GM18873 (cell line): ENCODE data around the gene NCKAP5.

Experiments used
- ATAC-seq: cut with Tn5 transposase; IDR thresholded peaks from one replicate; pipeline ENCODE4 v1.9.1; 2021; ENCODE audit warnings: mild to moderate bottlenecking, moderate library complexity, moderate number of reproducible peaks; ENCODE audit not compliant: unreplicated experiment, low FRiP score

NCKAP5 gene

DNA sequence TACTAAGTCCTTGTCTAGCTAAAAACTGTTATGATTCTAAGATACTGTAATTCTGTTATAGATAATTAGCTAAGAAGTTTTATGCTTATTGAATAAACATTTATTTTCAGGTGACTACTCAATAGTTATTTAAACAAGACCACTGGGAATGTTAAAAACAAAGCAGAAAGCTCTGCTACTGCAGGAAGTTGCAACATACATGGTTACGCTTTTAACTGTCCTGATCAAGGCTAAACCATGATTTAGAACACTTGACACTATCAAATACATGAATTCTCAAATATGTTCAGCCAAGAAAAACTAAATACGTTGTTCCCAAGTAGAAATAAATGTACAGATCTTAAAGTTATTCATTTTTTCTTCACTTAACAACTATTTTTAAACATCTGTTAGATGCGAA is 263.9 kb downstream of the NCKAP5 start:
- ATAC-seq = no peak

DNA sequence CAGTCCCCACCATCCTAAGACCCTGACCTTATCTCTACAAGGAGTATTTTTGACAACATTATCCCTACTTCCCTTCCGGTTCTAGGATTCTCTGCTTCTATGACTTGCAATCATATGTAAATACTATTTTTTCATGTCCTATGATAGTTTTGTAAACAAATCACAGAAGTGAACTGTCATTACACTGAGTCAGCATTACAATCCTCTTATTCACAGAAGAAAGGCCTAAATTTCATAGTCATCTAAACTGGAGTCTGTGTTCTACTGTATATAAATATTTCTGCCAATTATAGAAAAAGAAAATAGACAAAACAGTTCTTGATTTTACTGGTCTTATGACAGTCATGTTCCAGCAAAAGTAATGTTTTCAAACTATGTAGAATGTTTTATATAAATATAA is 265.1 kb downstream of the NCKAP5 start:
- ATAC-seq = no peak

DNA sequence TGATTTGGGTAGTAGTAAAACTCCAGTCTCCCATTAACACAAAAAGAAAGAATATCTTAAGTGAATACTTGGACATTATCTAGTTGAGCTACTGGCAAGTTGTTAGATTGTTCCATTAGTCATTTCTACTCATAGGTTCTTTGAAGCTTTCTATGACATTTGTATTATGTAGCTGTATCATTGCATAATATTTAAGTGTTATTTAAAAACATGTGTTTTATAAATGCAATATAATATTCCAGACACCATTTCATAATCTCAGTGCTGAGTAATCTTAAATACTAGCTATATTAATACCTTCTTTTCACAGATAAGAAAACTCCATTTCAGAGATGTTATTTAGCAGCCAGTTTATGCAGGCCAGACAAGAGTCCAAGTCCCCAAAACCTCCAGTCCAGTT is 271.9 kb downstream of the NCKAP5 start:
- no peak for ATAC-seq

DNA sequence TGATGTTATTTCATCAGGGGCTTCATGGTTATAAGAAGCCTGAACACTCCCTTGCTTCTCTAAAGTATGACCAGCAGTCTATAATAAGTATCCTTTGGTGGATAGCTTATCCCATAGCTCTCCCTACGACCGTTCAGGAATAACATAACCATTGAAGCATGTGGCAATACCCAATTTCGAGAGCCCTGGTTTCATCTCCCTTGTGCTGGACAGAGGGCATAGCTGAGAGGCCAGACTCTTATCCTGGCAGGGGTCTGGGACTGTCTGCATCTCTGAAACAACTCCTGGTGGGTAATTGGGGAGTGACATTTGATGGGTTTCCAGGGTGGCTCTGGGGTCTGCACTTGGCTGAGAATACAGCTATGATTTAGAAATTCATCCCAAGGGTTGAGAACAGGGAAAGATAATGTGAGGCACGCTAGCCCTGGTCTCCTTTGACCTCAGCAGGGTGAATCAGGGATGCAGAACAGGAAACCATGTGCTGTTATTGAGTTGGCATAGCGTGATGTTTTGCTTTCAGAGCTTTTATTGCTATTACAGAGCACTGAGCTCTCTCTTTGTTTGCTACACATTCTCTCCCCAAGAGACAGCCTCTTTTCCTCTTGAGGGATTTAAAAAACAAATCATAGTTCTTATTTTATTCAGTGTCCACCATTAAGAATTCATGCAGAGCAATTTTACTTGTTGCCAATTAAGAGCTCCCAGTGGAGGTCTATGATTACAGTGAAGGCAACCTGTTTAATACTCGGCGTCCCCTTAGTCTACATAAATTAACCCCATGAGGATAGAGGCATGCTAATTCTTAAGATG is 274.5 kb downstream of the NCKAP5 start:
- no peak for ATAC-seq

DNA sequence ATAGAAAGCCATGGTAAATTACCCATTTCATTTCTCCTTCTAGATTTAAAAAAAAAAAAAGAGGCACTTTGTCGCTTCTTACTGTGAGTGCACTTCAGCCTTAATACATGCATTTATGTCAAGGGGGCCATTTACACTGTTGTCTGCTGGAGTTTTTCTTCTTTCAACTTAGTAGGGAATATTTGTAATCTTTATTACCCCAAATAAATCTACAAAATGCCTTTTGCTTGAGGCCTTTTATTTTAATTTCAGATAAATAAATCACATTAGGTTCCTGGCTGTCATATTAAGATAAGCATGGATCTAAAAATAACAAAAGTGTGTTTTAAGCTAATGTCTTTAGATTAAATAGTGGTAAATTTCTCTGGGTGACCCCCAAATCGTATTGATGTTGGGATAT is 276.0 kb downstream of the NCKAP5 start:
- ATAC-seq = no peak

DNA sequence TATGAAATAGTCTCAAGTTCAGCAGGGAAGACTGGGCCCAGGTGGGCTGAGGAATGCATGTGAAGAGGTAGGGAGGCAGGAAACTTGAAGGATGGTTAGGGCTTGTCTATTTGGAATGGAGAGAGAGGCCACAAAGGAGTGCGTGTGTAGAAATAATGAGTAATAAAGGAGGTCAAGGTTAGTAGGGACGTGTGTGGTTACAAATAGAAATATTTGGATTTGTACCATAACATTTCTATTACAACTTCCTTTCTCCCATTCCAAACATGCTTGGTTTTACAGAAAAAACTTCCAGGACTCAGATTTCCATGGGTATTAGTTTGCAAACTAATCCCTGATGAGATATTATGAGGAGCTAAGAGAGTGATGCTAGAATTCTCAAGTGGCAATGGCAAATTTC is 280.6 kb downstream of the NCKAP5 start:
- no peak for ATAC-seq

DNA sequence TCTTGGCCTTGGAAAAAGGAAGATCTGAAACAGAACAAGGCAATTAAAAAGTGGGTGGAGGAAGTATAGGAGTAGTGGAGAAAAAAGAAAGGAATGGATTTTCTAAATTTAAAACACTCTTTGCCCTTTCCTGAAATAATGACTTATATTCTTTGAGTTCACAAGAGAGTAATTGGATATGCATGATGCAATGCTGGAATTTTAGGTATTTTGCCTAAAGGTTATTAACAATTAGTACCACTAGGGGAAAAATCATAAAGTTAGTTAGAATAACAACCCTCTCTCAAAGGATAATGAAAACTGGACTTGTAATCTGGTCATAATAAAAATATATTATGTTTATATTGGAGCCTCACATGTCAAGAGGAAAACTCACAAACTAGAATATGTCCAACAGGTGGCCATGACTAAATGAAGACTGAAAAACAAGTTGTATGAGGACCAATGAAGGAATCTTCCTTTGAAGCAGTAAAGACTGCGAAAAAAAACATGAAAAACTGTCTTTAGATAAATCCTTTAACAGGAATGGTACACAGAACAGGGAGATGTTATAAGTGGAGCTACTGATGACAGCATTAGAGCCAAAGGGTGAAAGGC is 281.8 kb downstream of the NCKAP5 start:
- no peak for ATAC-seq

DNA sequence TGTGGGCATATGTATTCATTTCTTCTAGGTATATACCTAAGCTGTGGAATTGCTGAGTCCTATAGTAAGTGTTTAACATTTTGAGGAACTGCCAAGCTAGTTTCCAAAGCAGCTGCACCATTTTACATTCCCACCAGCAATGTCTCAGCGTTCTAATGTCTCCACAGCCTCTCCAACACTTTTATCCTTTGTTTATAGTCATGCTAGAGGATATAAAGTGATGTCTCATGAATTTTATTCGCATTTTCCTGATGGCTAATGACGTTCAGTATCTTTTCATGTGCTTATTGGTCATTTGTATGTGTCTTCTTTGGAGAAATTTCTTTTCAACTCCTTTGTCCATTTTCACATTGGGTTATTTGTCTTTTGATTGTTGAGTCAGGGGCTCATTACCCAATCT is 295.2 kb downstream of the NCKAP5 start:
- no peak for ATAC-seq

DNA sequence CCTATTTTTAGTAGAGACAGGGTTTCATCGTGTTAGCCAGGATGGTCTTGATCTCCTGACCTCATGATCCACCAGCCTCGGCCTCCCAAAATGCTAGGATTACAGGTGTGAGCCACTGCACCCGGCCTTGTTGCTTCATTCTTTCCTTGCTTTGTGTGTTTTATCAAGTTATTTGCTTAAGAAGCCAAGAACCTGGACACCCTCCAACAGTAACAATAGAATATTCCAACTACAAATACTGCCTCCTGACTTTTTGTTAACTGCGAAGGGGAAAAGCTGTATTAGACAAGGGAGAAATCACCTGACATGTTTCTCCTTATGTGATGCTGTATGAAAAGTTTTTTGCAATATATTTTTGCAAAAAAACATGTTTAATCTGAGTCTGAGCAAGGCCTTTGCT is 297.2 kb downstream of the NCKAP5 start:
- no peak for ATAC-seq

DNA sequence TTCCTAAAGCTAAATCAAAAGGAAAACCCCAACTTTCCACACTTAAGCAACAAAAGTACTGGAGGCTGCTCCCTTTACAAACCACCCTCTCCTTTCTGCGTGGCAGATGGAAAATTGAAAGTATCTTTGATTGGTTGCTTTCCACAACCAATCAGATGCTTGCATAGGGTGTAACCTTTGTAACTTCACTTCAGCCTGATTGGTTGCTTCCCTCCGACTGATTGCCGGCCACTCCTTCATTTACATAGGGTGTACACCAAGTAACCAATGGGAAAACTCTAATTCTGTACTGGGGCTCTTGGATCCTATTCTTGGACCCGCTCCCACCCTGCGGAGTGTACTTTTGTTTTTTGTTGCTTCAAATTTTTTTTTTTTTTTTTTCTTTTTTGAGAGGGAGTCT is 297.7 kb downstream of the NCKAP5 start:
- ATAC-seq = no peak

DNA sequence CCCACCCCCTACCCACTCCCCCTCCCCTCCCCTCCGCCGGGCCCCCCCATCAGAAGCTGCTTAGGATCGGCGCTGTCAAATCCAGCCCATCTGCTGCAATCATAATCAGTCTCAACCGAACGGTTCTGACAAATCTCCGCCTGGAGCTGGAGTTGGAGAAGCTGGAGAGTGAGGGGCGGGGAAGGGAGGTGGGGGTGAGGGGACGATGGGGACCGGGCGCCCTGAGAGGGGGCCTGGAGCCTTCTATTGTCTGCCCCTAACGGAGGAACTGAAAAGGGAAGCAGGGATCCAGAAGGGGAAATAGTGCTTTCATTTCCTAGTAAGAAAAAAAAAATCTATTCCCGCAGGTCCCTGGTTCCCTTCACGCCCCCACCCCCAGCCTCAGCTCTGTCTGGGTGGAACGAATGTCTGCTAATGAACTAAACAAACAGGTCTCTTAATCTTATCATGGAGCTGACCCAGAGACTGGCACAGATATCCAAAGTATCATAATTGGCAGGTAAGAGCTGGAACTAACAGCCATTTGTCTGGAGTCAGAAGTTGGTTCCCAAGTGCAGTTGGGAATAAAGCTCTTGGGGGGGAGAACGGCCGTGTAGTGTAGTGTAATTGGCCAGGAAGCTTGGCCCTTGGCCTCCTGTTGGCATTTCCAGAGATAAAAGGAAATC is 301.2 kb downstream of the NCKAP5 start:
- no peak for ATAC-seq

DNA sequence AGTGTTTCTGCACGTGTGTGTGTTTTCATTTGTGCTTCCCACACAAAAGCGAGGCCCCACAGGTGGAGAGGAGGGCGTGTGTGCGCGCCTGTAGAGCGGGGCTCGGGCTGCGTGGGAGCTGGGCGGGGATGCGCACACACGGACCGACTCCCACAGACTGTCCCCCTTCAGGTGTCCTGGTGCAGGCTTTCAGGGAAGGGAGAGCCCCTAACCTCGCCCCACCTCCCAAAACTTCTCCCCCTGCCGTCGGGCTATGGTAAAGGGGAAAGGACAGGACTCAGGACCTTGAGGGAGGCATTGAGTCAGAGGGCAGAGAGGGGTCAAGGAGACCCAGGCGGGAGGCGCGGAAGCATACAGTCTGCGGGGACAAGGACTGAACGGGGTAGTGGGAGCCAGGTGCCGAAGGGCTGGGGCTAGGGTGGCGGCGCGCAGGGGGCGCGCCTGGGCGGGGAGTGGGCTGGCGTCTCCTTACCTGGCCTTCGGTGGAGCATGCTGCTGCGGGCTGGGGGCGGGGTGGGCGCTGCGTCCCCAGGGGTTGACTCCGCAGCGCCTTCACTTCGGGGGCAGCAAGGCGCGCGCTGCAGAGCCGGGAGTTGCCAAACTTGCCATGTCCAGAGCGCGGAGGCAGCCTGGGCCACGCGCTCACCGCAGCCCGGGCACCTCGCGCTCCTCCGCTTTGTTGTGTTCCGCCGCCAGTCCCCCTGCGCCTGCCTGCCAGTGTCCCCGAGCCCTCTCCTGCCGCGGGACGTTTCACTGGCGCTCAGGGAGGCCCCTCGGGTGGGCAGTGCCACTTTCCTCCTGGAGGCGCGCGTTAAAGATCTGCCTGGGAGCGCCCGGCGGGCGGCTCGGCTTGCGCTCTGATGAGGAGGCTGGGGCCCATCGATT is 302.0 kb downstream of the NCKAP5 start:
- ATAC-seq = no peak

DNA sequence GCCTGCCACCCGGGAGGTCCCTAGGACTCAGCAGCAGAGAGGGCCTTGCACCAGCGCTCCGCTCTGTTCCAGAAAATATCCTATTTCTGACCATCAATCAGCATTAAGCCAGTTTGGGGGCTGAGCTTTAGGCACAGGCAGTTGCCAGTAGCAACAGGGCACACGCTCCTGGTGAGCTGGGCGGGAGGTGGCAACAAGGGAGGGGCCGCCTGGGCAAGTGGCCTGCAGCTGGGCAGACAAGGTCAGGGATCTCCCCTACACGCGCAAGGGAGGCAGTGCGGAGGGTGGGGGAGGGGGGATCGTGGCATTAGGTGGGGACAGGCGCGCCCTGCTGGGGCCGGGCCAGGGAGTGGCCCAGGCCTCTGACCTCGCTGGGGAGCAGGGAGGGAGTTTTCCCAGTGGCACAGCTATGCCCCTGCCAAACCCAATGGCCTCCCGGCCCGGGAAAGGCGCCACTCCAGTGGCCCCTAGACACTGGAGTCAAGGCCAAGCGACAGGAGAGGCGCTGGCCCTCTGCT is 302.8 kb downstream of the NCKAP5 start:
- ATAC-seq = no peak

DNA sequence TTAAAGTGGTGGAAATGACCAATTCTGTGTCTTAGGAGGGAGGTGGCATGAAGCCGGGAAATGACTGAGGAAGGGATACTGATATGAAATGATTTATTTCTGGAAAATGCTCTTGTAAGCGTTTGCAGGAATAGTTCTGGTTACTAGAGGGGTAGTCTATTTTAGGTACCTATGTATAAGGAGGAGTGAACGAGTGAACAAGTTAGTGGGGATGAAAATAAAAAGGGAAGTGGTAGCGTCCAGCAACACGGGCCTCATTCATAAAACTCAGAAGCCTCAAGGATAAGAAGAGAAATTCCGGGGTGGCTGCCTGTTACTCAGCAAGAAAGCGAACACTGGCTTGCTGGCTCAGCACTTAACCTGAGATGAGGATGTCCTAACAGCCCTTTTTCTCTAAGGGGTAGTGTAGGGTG is 303.3 kb downstream of the NCKAP5 start:
- no peak for ATAC-seq

DNA sequence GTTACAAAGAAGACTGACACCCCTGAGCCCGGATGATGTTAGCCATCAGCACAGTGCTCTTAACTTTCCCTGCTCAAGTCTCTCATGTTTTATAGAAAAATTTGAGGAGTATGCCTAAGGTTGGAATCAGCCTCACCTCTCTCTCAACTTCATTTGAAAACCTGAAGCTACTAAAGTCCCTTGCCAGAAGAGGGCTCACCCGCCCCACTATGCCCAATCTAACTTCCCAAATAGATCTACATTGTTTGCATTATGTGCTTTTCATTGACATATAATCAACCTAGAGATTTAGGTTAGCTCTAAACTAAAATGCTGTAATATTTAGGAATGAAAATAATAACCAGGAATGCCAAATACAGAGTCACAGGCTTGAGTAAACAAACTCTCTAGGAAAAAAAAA is 305.4 kb downstream of the NCKAP5 start:
- ATAC-seq = no peak

DNA sequence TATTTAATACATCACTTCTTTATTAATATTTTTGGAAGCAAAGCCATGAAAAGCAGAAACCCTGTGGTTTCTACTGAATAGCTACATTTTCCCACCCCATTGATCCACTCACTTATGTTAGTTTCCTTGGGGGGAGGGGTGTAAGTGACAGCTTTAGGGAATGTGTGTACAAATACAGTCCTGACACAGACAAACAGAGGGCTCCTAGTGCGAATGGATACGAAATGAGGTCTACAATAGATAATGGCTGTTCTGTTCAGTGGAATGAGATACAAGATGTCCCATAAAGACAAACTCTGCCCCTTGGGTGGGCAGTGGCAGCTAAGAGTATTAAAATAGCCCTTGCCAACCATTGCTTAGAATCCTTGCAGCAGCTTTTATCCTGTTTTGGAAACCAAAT is 312.9 kb downstream of the NCKAP5 start:
- ATAC-seq = no peak

DNA sequence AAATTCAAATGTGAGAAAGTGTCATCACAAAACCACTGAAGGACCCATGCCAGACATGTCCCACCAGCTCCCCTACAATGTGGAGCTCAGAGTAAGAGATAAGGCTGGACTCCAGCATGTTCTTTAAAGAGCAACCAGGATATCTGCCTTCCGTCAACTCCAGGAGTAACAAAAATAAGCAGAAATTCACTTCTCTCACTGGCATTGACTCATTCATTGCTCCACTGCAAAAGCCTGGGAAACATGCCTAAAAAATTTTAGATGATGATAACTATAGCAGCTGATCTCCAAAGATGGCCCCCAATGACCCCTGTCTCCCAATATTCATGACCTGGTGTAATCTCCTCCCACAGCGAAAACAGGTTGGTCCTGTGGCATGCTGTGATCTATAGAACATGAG is 314.5 kb downstream of the NCKAP5 start:
- ATAC-seq = no peak

DNA sequence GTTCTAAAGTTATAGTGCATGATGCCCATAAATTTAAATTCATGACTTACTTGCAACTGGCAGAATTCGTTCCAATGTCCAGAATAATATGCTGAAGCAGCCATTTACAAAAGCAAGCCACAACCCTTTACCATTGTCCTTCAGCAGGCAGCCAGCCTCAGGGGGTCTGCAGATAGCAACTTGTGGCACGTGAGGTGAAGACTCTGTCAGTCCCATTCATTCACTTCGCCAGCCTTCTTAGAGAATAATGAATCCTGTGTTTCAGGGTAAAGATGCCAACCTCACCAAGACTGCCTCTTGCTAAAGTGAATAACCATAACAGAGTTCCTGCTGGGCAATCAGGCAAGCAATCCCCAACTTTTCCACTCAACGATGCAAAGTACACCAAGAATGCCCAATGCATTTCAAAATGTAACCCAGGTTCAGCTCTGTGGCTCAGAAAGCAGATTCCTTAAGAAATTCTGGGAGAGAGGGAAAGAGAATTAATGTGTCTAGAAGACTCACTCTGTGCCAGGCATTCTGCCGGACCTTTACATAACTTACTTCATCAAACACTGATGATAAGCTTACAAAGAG is 315.4 kb downstream of the NCKAP5 start:
- no peak for ATAC-seq

DNA sequence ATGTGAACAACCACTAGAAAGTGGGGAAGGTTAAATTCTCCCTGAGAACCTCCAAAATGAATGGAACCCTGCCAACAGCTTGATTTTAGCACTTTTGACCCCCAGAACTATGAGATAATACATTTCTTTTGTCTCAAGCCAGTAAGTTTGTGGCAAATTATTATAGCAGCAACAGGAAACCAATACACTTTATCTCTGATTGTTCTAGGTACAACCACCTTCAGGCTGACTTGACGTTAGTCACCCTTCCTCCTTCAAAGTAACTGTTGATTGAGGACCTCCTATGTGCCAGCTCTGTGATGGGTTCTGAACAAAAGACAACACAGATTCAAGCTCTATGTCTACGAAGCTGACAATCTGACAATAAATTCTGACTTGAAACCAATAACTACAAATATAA is 318.9 kb downstream of the NCKAP5 start:
- no peak for ATAC-seq

DNA sequence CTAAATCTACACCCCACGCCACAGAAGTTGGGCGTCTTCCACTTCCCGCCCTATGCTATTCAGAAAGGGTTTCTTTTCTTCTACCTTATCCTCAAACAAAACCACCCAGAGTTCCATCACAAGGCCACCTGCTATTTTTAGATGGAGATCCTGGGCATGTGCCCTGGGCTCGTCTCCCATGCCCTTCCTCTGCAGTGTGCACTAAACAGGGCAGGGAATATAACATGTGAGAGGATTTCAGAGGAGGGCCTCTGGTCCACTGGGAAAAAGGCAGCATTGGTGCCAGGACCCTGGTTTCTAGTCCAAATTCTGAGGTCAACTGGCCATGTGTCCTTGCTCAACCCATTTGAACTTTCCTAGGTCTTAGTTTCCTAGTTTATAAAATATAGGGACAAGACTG is 320.0 kb downstream of the NCKAP5 start:
- no peak for ATAC-seq
